A549 (cell line): ENCODE data around the gene COL2A1.

Source experiments
- HDAC2 ChIP-seq: fragments of 200-600 bp; sonication (generic); IDR thresholded peaks from 2 replicates; pipeline ENCODE4 v1.6.1; 2016
- JUNB ChIP-seq: fragments of >200 bp; sonication (Bioruptor Twin); formaldehyde crosslinking; IDR thresholded peaks from 2 replicates; pipeline ENCODE4 v1.6.1; 2016
- KDM5A ChIP-seq: fragments of 200-600 bp; sonication (generic); IDR thresholded peaks from 2 replicates; pipeline ENCODE4 v1.6.1; 2016; ENCODE audit warnings: antibody characterized with exemption, mild to moderate bottlenecking
- MAX ChIP-seq: IDR thresholded peaks from 2 replicates; pipeline ENCODE4 v1.6.1; 2012
- REST ChIP-seq: fragments of 200-600 bp; sonication (generic); IDR thresholded peaks from 2 replicates; pipeline ENCODE4 v1.6.1; 2016; ENCODE audit warnings: antibody characterized with exemption, mild to moderate bottlenecking, moderate library complexity

- TF ChIP-seq REST (no peak), JUNB (no peak), MAX (no peak), KDM5A (no peak), HDAC2 (no peak)
These were observed at the start of gene COL2A1 for GRCh38 chr12:48004053-48004941.
